ENCODE measurements around the gene G3BP2.

DNA sequence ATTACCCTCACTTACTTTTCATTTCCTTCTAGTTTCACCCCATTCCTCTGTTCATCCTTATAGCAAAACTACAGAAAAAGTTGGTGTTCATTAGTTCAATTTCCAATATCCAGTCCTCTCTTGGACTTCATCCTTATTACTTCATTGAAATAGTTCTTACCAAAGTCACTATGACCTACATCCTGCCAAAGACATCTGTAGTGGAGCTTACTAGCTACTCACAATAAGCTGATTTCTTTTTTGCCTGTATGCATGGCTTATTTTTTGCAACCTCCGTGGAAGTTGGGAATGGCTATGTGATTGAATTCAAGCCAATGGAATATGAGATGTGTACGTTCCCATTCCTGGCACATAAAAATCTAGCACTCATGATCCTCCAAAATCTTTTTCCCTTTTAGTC lies 38.3 kb downstream of the G3BP2 start:
- TF ChIP-seq POLR2A (IDR thresholded peaks at IDR 0.05), result no peak
- TF ChIP-seq, protein P1, sequence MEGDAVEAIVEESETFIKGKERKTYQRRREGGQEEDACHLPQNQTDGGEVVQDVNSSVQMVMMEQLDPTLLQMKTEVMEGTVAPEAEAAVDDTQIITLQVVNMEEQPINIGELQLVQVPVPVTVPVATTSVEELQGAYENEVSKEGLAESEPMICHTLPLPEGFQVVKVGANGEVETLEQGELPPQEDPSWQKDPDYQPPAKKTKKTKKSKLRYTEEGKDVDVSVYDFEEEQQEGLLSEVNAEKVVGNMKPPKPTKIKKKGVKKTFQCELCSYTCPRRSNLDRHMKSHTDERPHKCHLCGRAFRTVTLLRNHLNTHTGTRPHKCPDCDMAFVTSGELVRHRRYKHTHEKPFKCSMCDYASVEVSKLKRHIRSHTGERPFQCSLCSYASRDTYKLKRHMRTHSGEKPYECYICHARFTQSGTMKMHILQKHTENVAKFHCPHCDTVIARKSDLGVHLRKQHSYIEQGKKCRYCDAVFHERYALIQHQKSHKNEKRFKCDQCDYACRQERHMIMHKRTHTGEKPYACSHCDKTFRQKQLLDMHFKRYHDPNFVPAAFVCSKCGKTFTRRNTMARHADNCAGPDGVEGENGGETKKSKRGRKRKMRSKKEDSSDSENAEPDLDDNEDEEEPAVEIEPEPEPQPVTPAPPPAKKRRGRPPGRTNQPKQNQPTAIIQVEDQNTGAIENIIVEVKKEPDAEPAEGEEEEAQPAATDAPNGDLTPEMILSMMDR (IDR thresholded peaks at IDR 0.05), result no peak
